ENCODE measurements around the gene UBL3.

Gene UBL3

DNA sequence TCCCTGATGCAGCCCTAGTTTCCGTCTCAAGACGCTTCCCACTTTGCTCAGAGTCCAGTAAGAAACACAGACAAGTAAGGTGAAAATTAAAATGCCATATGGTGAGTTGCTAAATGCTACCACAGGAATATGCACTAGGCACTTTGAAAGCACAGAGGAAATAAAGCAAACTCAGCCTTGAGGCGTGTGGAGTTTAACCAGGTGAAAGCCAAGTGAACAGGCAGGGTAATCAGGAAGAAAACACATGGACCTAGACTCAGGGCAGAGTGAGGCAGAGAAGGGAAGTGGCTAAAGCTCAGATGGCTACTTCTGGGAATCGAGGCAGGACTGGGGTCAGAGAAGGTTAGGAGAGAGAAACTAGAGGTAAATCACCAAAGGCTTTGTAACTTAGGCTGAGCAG, 5.4 kb upstream of the UBL3 start:
- no peak for DNase-seq

DNA sequence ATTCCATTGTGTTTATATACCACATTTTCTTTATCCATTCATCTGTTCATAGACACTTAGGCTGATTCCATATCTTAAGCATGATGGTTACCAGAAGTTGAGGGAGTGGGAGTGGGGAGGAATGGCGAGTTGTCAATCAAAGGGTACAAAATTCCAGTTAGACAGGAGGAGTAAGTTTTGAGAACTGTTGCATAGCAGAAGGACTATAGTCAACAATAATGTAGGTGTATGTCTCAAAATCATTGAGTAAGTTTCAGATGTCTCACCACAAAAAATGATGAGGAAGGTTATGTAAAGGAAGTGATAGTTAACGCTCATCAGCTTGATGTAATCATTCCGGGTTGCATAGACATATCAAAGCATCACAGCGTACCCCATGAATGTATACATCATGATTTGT, 4.6 kb upstream of the UBL3 start:
- DNase-seq: no peak

DNA sequence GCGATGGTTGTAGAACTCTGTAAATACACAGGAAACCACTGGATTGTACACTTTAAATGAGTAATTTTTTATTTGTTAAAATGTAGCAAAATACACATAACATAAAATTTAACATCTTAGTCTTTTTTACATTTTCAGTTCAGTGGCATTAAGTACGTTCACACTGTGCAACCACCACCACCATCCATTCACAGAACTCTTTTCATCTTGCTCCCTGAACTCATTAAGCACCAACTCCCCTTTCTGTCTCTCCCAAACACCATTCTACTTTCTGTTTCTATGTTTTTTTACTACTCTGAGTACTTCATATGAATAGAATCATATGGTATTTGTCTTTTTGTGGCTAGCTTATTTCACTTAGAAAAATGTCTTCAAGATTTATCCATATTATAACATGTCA, 2.7 kb upstream of the UBL3 start:
- no peak for DNase-seq

DNA sequence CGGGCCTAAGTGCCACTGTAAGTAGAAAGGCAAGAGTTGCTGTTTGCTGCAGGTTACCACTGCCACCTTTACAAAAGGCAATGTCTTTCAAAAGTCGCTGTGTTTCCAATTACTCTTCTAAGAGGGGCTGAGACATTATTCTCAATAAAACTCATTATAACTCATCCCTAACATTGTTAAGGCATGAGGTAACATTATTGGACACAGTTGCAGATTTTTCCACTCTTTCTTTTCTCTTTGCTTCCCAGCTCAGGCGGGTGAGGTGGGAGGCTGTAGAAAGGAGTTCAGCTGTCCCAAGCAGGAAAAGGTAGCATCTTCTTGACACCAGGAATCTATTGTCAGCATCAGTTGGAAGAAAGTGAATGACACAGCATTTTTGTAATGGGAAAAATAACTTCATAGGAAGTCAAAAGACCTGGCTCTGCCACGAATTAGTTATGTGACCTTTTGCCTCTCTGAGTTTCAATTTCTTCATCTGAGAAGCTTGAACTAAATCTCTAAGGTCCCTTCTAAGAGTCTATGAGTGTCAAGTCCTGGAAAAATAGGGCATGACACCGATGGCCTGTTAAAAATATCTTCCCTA, 2.1 kb upstream of the UBL3 start:
- no peak for DNase-seq

DNA sequence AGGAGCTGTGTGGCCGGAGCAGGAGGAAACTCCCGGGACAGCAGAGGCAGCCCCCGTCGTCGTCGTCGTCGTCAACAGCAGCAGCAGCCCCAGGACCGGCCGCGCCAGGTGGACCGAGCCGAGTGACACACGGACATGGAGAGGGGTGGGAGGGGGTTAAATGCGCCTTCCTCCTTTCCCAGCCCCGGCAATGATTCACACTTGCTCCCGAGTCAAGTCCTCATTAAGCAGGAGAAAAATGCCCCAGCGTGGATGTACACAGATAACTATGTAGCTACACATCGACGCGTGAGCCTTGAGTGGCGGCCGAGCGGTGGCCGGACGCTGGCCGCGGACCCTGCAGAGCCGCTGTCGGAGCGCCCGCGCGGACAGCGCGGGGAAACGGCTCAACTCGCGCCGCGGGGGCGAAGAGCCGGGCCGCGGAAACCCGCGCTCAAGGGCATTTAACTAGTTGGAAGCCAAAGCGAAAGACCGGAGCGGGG, 645 bp downstream of the UBL3 start:
- peak; percentile 73 for DNase-seq

DNA sequence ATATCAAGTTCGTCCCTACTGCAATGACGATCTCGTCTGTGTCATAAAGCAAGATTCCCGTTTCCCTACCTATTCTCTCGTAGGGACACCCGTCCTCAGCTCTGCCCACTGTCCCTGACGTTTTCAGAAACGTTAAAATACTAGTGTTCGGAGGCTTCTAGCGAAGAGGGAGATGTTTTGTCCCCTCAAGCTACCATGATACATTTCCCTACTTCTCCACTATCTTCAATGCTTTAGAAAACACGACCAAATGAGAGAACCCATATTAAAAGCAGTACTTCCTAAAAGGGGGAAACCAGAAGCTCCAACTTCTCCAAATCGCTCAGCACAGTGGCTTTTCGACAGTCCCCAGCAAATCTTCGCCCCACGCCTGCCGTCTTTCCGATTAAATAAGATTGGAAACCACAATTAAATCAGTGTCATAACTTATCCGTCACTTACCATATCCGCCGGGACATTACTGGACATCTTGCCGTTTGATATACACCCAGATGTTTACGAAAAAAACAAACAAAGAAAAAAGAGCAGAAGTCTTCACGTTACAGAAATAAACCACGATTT, 1.3 kb downstream of the UBL3 start:
- no peak for DNase-seq

DNA sequence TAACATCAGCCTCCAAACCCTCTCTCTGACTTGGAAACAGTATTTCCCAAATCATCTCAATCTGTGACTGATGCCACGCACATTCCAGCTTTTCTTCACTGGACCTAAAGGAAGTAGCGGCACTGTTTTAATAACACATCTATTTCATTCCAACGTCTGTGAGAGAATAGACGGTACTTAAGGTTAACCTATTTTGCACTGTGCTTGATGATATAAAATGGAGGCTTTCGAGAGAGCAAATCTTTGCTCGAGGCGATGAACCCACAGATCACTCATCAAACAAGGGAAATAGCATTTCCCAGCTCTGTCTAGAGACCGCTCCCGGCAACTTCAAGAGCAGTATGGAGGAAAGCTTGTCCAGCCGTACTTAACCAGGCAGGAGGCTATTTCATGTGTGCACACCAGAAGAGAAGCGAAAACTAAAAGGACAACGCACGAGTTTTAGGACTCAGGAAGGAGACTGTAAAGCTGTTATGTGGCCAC, 2.9 kb downstream of the UBL3 start:
- peak; percentile 47 for DNase-seq

DNA sequence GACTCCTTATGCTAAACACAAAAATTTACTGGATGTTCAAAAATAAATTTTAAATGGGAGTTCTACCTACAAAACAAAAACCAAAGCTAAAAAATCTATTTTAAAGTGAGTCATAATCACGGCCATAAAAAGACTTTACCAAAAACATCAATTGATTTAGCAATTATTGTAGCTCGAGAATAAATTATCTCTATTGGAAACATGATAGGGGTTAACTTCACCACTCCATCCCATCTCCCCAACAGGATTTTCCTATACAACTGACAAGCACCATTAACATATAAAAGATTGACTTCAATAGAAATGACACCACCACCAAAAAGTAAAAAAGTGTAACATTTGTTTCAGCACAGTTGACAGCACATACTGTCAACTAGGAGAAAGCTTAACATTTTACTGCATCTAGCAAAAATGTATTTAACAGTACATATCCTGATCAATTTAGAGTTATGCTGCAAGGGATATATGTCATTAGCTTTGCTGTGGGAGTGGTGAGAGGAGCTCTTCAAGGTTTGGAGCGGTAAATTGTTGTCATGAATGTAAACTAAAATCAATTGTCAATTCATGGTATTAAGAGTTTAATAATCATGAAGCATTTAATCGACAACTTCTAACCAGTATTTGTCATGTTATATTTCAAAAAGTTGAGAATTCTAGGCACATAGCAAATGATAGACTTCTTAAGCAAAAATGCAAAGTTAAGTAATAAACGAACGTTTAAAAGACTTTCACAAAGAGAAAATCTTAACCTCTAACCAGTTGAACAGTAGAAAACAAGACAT, 3.8 kb downstream of the UBL3 start:
- DNase-seq: no peak

DNA sequence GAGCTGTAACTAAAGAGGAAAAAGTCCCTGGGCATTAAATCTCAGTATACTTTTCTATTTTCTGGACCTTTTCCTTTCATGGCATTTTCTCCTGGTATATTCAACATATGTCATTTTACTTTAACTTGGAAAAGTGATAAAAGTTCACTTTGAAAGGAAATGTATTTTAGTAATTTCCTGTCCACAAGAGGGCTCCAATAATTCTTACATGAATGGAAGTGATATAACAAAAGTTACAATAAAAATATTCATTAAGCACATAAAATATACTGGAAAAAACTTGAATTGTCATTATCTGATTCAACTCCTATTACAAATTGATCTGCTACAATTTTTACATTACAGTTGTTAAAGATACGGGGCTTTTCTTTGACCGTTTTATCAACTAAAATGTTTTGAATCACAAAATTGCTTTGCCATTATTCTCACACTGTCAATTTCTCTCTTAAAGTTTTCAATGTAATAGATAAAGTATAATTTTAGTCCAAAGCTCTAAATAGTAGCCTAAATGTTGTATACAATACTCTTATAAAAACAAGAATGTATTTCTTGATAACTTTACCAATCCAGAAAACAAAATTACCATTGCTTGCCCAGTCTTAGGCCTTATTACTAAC, 4.9 kb downstream of the UBL3 start:
- DNase-seq: no peak

DNA sequence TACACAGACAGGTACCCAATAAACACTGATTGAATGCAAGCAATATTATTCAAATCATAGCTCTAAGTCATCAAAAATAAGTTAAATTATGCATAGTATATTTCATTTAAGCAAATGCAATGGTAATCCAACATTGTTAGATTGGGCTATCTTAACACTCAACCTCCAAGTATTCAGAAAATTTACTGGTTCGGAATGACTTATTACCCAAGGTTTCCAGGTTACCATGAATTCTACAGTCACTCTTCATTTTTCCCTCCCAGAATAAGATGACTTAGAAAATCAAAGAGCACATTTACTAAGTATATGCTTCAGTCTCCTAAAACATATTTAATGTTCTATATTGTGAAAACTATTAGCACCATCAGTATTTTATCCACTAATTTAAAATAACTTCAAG, 6.0 kb downstream of the UBL3 start:
- no peak for DNase-seq

DNA sequence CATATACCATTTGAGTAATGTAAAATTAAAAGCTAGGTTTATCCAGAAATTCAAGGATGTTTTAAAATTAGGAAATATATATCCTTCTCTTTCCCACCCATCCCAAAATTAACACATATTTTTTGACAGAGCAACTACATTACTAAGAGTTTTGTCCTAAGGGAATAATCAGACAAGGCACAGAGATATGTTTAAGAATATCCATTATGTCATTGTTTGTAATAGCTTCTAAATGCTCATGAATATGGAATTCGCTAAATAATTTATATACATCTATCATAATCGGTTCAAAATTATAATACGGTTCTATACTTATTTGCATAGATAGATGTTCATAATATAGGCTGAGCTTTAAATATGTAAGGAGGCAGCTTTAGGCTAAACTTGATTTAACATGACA, 9.8 kb downstream of the UBL3 start:
- DNase-seq: no peak

DNA sequence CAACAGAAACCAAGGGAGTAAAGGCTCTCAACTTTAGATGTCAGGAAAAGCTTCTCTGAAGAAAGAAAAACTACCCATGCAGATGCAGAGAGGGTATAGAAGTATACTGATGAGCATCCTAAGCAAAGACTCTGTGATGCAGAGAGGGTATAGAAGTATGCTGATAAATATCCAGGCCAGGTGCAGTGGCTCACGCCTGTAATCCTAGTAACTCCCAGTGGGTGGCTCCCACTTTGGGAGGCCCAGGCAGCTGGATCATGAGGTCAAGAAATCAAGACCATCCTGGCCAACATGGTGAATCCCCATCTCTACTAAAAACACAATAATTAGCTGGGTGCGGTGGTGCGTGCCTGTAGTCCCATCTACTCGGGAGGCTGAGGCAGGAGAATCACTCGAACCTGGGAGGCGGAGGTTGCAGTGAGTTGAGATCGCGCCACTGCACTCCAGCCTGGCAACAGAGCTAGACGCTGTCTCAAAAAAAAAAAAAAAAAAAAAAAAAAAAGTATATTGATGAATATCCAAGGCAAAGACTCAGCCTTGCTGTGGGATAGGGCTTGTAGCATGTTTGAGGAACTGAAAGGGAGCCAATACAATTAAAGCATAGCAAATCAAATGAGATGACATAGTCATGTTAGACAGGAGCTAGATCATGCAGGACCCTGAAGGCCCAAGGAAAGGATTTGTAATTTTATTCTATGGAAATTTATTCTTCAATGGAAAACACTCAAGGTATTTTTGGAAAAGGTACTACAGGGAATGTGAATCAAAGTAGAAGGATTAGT, 14.9 kb downstream of the UBL3 start:
- no peak for DNase-seq

DNA sequence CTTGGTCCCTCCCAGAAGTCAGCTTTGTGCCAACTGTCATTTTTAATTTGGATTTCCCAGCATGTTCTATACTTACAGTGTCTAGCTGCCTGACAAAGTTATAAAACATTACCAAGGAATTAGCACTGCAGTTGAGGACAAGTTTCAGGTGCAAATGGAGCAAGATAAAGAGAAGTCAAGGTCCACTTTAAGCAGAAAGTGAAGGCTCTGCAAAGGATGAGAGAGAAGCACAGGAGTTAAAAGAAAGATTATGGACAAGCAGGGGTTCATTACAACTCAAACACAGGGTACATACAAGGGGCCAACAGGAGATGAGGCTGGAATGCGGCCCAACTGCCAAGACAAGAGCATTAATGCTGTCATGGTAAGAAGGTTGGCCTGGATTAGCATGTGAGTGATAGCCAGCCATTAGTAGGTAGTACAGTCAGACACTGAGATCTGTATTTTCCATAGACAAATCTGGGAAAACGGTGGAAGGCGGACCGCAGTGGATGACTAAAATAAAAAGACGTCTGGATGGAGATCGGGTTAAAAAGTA, 17.6 kb downstream of the UBL3 start:
- no peak for DNase-seq

DNA sequence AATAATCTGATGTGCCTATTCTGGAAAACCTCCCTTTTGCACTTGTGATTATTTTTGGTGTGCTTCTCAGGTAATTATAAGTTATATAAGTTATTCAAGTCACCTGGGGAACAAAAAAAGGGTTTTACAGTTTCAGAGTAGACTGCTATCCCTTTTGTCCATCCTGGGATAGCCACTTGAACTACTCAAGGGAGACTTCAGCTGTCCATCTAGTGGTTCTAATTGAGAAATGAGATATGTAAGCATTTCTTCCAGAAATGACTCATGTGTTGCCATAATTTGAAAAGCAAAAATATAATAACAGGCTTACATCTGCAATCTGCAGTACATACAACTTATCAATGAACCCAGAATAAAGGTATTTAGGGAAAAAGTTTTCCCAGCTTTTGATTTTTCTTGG, 20.4 kb downstream of the UBL3 start:
- DNase-seq: no peak

DNA sequence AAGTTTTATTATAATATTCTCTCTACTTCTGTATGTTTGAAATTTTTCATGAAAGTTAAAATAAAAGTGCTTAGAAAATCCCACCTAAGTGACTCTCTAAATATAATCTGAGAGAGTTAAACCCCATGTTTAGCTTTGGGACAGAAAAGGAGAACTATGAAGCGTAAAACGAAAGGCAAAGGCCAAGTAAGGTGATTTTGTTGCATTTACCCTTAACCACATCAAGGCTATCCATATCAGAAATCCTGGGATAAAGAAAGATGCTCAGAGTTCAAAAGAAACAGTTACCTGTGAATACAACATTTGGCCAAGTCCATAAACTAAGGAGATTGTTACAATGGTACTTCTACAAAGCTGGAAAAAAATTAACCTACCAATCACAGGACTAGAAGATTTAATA, 31.3 kb downstream of the UBL3 start:
- DNase-seq: no peak

DNA sequence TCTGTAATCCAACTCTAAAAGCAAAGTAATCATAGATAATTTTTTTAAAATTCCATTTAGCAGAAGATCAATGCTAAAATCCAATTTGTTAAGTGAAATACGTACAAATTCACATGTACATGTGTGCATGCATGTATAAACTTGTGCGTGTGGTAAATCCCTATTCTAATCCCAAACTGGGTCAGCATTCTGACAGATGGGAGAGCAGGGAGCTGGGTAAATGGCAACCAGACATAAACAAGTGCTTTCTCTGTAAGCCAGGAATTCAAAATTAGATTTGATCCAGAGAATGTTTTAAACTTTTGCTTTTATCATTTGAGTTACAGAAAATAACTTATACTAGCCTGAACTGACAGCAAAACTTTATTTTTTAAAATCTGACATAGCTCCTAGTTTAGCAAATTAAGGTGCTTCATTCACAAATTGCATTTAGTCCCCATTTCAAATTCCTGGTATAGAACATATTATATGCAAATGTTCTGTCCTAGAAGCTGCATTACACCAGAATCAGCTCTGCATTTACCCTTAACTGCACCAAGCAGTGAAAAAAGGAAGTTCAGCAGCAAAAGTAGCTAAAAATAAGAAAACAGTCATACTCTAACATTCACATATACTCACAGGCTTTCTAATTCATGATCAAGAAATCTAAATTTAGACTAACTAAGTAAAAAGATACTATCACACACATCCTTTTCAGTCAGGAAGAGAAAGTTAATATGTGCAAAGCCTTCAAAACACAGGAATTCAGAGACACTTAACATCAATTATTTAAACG, 32.6 kb downstream of the UBL3 start:
- DNase-seq: no peak

DNA sequence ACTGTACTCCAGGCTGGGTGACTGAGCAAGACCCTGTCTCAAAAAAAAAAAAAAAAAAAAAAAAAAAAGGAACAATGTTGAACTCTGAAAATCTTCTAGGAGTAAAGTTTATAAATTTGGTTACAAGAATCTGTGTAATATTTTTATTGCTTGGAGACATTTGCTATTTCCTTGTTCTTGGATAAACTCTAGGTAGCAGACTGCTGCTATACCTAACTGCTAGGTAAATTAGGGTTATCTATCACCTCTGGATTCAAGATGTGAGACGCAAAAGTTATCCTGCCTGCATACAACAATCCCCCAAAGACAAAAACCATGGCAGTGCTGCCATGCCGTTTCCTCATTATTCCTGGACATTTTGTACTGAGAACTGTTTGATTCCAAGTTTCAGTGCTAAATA, 33.7 kb downstream of the UBL3 start:
- no peak for DNase-seq

DNA sequence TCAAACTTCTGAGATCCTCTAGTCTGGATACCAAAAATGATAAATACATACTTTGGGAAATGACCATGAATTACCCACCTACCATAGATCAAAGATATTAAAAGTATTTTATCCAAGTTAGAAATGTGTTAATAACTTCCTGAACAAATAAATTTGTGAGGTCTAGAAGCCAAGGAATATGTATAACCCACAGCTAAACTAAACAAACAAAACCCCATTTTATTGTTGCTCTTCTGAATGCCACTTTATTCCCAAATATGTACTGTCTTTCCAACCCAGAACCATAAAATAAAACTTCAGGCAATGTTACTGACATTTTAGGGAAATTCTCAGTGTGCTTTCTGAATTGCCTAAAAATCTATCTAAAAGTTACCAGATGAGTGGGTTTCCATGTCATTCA, 35.1 kb downstream of the UBL3 start:
- DNase-seq: no peak

DNA sequence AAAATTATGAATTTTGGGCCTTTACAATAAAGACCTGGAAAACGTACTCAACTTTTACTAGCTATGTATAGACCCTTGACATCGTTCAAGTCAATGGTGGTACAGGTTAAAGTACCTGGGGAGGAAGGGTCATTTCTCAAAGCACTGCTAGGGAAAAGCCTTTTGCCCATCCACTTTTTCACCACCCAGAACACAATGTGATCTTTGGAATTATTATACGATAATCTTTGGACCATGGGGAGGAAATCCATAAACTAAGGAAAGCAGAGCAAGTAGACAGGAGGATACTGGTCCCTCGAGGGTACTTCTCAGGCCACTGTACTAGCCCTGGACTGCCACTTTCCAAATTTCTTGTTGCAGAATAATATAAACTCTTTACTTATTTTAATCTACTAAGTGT, 39.5 kb downstream of the UBL3 start:
- no peak for DNase-seq

DNA sequence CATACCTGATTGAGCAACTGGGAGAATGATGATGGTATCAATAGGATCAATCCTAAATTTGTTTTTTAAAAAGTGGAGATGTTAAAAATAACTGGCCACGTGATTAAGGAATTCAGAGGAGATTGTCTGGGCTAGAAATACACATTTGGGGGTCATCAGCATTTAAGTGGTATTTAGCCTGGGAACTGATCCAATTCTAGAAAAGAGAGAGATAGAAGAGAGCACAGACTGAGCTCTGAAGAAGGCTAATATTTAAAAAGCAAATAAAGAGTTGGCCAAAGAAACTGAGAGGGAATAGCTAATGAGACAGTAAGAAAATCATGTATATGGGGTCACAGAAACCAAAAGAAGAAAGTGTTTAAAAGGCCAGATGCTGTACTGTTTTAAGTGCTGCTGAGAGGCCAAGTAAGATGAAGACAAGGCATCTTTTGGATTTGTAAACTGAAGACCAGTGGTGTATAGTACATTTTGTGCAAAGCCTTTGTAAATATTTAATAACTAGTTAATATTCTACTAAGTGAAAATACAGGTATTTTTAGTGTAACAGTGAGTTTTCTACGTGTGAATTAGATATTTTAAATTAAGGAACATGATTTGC, 40.2 kb downstream of the UBL3 start:
- DNase-seq: no peak

DNA sequence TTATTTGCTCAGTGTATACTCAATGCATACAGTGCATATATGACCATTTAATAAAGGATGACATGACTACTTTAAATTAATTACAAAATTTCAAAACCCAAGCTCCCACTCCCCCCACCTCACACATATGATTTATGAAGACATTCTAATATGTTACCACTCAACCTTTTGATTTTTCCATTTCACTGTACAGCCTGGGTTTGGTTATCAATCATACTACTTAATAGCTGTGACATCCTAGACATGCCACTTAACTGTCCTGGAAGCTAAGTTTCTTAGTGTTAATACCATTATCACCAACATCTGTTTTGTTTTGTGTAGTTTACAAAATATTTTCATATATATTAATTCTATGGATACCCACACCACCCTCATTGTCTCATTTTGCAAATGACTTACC, 42.2 kb downstream of the UBL3 start:
- no peak for DNase-seq
